IPS-NIHi11 (cell line): ENCODE results near the gene HOXD10.

ENCODE experiments used
- DNase-seq: peaks from one replicate; pipeline ENCODE4 v3.0.0; 2012; ENCODE audit warnings: mixed read lengths, low spot score

The HOXD10 gene

DNA sequence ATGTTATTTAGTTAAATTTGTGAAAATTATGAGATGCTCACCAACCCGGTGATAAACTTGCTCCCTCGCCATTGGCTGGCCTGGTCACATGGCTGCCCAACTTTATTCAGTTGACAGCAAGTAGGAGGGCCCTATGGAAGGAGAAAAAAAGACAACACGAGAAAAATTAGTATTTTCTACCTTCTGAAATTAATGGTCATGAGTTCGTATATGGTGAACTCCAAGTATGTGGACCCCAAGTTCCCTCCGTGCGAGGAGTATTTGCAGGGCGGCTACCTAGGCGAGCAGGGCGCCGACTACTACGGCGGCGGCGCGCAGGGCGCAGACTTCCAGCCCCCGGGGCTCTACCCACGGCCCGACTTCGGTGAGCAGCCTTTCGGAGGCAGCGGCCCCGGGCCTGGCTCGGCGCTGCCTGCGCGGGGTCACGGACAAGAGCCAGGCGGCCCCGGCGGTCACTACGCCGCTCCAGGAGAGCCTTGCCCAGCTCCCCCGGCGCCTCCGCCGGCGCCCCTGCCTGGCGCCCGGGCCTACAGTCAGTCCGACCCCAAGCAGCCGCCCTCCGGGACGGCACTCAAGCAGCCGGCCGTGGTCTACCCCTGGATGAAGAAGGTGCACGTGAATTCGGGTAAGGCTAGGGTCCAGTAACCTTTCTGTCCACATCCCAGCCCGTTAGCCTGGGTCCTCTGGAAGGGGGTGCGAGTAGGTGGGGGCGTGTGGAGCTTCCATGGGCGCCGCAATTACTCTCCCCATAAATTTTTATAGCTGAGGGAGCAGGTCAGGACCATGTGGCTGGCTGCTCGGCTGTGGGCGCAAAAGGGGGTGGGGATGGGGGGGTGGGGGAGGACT is 35.1 kb downstream of the HOXD10 start, which contains the start of gene HOXD4:
HOXD4 (plus strand) TSS at position 109 of the 846 bp plus-strand sequence; CDS start at position 193, 84 bp downstream.
- no peak for DNase-seq

DNA sequence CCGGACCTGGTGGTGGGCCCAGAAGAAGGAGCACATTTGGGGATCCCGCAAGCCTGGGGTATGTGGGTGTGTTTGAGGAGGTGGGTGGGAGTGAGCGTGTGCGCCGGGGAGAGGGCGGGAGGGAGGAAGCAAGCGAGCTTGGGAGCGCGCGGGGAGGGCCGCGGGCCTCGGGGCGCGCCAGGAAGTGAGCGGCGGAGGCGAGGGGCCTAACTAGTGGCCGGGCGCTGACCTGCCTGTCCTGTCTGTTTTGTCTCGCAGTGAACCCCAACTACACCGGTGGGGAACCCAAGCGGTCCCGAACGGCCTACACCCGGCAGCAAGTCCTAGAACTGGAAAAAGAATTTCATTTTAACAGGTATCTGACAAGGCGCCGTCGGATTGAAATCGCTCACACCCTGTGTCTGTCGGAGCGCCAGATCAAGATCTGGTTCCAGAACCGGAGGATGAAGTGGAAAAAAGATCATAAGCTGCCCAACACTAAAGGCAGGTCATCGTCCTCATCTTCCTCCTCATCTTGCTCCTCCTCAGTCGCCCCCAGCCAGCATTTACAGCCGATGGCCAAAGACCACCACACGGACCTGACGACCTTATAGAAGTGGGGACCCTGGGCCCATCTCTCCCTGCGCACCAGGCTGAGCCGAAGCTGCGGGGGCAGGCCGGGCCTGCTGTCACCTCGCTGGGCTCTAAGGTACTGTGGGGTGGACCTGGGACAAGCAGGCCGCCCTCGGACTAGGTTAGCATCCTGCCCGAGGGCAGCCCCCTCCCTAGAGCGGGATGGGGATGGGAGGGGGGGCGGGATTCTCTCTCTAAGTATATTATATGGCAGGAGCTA is 36.0 kb downstream of the HOXD10 start:
- no peak for DNase-seq

GRCh38 chr2:176154576-176155252 is 38.1 kb downstream of the HOXD10 start:
- no peak for DNase-seq

DNA sequence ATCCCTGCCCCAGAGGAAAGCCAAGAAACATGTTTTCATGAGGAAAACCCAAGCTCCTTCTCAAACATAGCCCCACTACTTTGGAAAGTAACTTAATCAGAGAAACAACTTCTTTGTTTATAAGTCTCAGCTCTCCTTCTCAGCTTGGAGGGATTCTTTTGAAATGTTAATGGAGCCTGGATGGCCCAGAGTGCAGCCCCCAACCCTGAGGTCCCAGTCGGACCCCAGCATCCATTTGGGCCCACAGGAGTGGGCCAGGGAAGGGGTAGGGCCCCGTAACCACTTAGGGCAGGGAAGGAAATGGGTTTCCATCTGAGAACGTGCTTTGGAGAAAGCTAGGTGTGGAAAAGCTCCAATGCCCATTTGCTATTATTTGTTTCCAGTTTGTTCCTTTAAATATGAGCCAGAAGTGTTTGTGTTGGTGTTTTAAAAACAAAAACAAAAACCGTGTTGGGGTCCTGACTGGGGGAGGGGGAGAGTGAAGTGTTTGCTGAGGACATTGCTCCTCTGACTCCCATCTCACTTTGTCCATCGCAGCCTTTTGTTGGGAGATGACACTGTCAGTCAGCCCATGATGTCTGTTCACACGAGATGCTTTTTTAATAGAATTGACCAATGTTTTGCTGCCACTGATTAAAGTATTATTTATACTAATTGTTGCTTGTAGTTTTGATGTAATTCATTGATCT is 38.9 kb downstream of the HOXD10 start:
- no peak for DNase-seq

DNA sequence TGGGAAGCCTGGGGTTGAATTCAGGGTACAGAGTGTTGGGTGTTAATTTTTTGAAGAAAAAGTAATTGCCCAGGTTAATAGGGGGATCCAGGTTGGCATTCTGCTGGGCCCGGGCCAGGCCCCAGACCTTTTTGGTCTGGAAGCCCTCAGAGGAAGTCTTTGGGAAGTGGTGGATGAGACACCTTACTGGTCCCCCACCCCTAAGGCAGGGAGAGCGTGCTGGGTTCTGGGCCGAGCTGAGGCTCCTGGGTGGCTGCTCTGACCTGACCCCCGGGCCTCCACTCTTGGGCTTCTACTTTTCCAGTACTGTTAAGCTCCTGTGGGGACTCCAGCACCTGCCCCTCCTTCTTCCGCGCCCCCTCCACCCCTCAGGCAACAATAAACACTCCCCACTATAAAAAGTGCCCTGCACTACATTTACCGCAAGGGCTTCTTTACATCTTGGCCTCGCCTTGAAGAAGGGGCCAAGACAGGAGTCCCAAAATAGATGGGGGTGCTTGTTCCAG is 39.8 kb downstream of the HOXD10 start:
- no peak for DNase-seq

- no peak for DNase-seq
Observed at GRCh38 chr2:176156807-176157498, 40.4 kb downstream of the HOXD10 start, which contains the start of gene HOXD3. TSS of gene HOXD3 (plus strand) at chr2:176157307. CDS start at chr2:176169115, 11,808 bp downstream.

- DNase-seq = no peak
Observed at GRCh38 chr2:176157499-176158185, 41.1 kb downstream of the HOXD10 start.

DNA sequence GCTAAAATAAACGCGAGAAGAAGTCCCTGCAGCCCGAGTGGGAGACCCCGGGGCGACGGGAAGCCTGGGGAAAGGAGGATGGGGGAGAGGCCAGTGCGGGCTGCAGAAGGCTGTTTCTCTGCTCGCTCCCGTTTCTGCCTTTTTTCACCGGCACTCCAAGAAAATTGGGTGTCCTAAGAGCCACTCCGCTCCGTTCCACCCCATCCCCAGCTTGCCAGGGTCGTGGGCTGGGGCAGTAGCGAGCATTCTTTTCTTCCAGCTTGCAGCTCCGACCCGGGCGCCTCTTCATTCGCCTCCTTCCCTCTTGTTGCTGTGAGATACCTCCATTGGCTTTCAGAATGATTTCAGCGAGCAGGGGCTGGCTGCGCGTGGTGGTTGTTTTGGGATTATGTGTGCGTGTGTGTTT is 41.6 kb downstream of the HOXD10 start:
- no peak for DNase-seq

GRCh38 chr2:176158855-176159662 is 42.5 kb downstream of the HOXD10 start:
- no peak for DNase-seq

DNA sequence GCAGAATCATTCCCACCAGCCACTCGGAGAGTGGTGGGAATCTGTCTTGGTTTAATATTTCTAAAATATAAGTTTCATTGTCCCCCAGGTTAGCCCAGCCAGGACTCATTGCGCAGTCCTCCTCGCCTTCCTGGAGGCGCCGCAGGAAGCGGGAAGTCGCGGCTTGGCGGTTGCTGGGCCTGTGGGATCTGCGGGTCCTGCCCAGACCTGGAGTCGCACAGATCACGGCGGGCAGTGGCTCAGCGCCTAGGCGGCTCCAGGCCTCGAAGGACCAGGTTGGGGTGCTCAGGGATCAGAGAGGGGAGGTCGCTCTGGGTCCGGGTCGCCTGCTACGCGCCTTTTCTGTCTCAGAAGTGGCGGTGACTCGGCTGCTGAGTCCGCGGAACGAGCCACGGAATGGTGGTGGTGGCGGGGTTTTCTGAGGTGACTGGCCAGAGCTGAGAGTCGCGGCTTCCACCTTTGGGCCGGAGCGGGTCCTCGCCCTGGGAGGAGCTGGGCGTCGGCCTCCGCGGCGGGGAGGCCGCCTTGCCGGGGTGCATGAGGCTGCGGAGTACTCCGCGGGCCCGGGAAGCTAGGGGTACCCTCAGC is 43.2 kb downstream of the HOXD10 start:
- DNase-seq = no peak

GRCh38 chr2:176160251-176160985 is 43.8 kb downstream of the HOXD10 start:
- no peak for DNase-seq

DNA sequence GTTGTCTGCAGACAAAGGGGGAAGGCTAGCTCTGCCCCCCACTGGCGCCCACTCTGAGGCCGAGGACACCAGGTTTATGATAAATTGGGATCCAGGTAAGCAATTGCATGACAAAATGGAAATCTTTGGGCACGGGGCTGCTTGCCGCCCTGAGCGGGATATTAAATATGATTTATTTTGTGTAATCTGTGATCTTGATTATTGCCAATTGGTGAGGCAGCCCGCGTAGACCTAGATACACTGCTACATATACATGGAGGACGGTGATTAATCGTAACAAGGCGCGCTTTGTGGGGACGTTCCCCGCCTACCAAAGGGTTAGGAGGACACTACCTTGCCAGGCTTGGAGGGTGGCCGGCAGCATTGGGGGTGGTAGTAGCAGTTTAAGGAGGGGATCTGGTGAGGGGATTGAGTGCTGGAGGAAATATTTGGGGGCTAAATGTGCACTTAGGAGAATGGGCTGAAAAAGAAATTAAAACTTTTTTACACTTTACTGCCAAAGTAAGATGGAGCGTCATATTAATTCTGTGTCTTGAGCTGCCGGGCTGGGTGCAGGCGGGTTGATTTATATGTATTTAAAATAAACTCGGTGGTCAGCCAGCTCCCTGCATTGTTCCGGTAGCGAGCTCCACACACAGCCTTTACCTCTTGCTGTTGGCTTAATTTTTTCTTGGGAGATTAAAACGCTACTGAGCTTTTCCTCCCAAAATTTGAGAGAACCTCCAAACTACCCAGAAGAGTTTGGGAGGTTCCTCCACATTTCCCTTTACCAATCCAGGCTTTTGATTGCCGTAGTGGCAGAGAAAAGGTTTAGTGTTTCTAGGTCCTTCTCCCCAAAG is 44.6 kb downstream of the HOXD10 start:
- no peak for DNase-seq

- DNase-seq = no peak
Observed at GRCh38 chr2:176161825-176162626, 45.4 kb downstream of the HOXD10 start.

DNA sequence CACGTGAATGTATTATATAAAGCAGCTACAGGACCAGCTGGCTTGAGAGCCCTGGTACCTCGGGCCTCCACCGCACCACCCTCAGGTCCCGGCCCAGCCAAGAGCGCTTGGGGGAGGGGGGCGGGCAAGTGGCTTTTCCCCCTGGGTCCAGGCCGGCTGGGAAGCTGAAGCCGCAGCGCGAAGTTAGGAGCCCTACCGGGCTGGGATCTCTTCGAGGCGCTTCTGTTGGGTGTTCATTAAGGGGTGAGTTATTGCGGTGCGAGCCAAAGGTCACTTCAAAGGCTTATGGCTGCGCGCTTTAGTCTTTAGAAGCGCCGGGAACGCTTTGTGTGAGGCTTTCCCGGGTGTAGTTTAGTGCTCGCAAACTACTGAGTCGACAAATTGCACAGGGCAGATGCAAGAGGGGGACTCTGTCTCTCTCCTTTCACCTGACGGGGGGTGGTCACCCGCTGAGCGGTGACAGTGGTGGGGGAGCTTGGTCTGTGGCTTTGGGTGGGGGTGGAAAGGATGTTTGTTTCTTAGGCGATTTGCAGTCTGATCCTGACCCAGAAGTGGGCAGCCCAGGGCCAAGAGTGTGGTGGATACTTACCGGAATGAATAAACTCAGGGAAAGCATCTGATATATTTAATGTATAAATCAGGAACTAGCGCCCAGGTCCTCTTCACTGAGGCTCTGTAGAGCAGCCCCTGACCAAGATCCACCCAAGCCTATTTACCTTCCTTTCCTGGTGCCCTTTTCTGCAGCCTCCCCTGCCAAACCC is 46.5 kb downstream of the HOXD10 start:
- no peak for DNase-seq

GRCh38 chr2:176163672-176164056 is 47.1 kb downstream of the HOXD10 start:
- no peak for DNase-seq

- no peak for DNase-seq
Observed at GRCh38 chr2:176164201-176164600, 47.6 kb downstream of the HOXD10 start.
